ENCODE measurements around the gene LRRC8C. TPM values are rescaled to one million over a fixed set of nuclear protein-coding genes. Genes with fewer than 3 reads are reported as not detected.

The LRRC8C gene
- total RNA-seq, 1 donor from 2014 or later = 6.2 TPM

DNA sequence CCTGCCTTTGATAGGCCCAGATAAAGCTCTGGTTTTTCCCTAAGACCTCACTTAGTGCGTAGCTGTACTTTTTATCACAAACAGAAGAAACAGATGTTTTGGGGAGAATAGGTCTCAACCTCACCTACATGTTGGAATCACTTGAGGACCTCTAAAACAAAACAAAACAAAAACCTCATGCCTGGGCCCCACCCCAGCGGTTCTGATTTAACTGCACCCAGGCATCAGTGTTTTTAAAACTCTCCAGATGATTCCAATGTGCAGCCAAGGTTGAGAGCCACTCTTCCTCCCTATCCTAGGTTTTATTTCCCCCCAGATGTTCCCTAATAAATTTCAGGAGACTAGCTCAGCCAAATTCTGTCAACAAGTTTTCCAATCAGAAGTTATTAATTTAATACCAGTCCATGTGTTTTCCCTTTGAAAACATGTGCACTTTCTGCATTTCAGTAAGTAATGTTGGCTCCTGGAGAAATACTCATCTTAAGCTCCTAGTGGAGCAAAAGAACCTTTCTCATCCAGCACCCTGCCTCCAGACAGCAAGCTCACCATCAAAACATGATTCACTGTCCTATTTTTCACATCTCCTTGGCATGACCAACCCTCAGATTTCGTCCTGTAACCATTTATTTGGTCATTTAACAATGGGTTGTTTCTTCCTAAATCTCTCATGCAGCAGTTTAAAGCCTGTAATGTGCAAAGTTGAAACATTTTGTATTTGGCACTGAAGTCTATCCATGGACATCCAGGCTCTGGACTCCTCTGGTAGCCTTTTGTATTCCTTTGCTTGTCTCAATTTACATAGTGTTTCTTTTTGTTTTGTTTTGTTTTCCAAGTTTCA is 27.5 kb downstream of the LRRC8C start:
- no peak for DNase-seq
- Histone ChIP-seq H3K9me3 (replicated peaks) (peaks cover 11% of the 10 kb centered on the region), H3K27me3 (ENCODE audit: low read depth) (no peaks in the 10 kb centered on the region), H3K4me1 (peaks cover 70% of the 10 kb centered on the region), H3K36me3 (no peaks in the 10 kb centered on the region), H3K27ac (replicated peaks) (peak overlapping the region; percentile 55), H3K4me3 (no peak overlapping the region)
- TF ChIP-seq, protein P1, sequence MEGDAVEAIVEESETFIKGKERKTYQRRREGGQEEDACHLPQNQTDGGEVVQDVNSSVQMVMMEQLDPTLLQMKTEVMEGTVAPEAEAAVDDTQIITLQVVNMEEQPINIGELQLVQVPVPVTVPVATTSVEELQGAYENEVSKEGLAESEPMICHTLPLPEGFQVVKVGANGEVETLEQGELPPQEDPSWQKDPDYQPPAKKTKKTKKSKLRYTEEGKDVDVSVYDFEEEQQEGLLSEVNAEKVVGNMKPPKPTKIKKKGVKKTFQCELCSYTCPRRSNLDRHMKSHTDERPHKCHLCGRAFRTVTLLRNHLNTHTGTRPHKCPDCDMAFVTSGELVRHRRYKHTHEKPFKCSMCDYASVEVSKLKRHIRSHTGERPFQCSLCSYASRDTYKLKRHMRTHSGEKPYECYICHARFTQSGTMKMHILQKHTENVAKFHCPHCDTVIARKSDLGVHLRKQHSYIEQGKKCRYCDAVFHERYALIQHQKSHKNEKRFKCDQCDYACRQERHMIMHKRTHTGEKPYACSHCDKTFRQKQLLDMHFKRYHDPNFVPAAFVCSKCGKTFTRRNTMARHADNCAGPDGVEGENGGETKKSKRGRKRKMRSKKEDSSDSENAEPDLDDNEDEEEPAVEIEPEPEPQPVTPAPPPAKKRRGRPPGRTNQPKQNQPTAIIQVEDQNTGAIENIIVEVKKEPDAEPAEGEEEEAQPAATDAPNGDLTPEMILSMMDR (IDR thresholded peaks at IDR 0.05; ENCODE audit: borderline replicate concordance) = no peak
- intact Hi-C loops (cut with micrococcal nuclease) = no loop called here

DNA sequence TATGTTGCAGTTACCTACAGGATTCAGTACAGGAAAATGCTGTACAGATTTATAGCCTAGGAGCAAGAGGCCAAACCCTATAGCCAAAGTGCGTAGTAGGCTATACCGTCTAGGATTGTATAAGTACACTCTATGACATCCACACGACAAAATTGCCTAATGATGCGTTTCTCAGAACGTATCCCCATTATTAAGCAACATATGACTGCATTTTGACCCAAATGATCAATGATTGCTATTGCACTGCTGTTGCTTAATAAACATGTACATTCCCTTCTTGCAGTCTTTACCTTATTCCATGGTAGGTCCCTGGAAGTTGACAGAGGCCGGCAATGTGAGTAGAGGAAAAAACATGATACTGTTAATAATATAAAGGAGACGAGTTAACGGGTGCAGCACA is 33.0 kb downstream of the LRRC8C start:
- Histone ChIP-seq H3K4me3 (no peak overlapping the region), H3K36me3 (no peaks in the 10 kb centered on the region), H3K4me1 (peaks cover 70% of the 10 kb centered on the region), H3K9me3 (replicated peaks) (peaks cover 11% of the 10 kb centered on the region), H3K27me3 (ENCODE audit: low read depth) (no peaks in the 10 kb centered on the region), H3K27ac (replicated peaks) (no peak overlapping the region)
- DNase-seq = no peak
- intact Hi-C loops (cut with micrococcal nuclease) = no loop called here
- TF ChIP-seq, protein P1 (IDR thresholded peaks at IDR 0.05; ENCODE audit: borderline replicate concordance) = no peak

DNA sequence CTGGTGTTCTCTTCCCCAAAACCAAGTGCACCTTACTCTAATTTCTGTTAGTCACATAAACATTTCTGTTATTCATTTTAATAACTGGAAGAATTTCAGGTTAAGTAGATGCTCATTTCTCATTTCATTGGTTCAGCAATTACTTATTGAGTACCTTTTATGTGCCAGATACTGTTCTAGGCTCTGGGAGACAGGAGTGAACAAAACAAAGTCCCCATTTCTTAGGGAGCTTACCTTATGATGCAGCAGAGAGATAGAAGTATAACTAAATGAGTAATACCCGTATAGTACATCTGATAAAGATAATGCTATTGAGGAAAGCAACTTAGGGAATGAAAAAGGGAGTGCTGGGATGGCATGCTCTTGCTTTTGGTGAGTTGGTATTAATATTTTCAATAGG is 33.7 kb downstream of the LRRC8C start:
- no peak overlapping the region for H3K4me3 ChIP-seq
- H3K9me3 ChIP-seq (replicated peaks) = peaks cover 11% of the 10 kb centered on the region
- no peaks in the 10 kb centered on the region for H3K36me3 ChIP-seq
- H3K27me3 ChIP-seq (ENCODE audit: low read depth) = no peaks in the 10 kb centered on the region
- H3K27ac ChIP-seq (replicated peaks) = peak overlapping the region; percentile 55
- H3K4me1 ChIP-seq = peaks cover 70% of the 10 kb centered on the region
- intact Hi-C loops (cut with micrococcal nuclease) = no loop called here
- TF ChIP-seq, protein P1 (IDR thresholded peaks at IDR 0.05; ENCODE audit: borderline replicate concordance) = no peak
- no peak for DNase-seq

DNA sequence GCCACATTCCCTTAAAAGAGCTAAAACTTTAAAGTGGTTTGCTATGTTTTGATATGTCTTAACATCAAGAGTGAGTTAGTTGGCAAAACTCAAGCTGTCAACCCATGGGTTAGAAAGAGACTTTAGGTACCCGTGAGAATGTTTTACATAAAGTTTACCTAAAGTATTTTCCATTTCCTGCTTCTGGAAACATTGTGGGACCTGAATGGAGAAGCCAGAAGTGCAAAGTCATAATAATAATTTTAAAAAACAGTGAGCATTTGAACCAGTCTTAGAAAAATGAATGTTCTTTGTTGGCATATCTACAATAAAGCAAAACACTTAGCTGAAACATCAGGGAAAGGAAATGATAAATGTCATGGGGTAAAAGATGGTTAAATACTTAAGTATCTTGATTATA is 34.8 kb downstream of the LRRC8C start:
- DNase-seq = no peak
- intact Hi-C loops (cut with micrococcal nuclease) = no loop called here
- H3K4me1 ChIP-seq = peaks cover 69% of the 10 kb centered on the region

DNA sequence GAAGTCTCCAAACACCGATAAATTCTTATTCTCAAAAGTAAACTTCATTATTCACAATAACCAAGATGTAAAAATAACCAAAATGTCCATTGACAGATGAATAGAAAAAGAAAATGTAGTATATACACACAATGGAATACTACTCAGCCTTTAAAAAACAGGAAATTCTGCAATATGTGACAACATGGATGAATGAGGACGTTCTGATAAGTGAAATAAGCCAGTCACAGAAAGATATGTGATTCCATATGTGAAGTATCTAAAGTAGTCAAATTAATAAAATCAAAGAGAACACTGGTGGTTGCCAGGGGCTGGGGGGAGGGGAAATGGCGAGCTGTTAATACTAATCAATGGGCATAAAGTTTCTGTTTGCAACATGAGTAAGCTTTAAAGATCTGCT is 36.0 kb downstream of the LRRC8C start:
- no peak for DNase-seq
- peaks cover 6% of the 10 kb centered on the region for H3K9me3 ChIP-seq (replicated peaks)
- H3K36me3 ChIP-seq = no peaks in the 10 kb centered on the region
- intact Hi-C loops (cut with micrococcal nuclease) = no loop called here
- H3K4me3 ChIP-seq = no peak overlapping the region
- TF ChIP-seq, protein P1 (IDR thresholded peaks at IDR 0.05; ENCODE audit: borderline replicate concordance) = no peak
- peaks cover 81% of the 10 kb centered on the region for H3K4me1 ChIP-seq
- no peak overlapping the region for H3K27ac ChIP-seq (replicated peaks)
- H3K27me3 ChIP-seq (ENCODE audit: low read depth) = no peaks in the 10 kb centered on the region

More for the DNA sequence above, 34.8 kb downstream of the LRRC8C start:
- H3K27ac ChIP-seq (replicated peaks) = peak overlapping the region; percentile 55
- TF ChIP-seq, protein P1 (IDR thresholded peaks at IDR 0.05; ENCODE audit: borderline replicate concordance) = no peak
- peaks cover 11% of the 10 kb centered on the region for H3K9me3 ChIP-seq (replicated peaks)
- no peaks in the 10 kb centered on the region for H3K36me3 ChIP-seq
- no peak overlapping the region for H3K4me3 ChIP-seq
- no peaks in the 10 kb centered on the region for H3K27me3 ChIP-seq (ENCODE audit: low read depth)

All from left ventricle myocardium inferior (tissue), 1 donor.